RWPE2 (cell line): Measurements from ENCODE around the gene SLC36A1.

Experiments used
- ATAC-seq: fragments of 200-7000 bp; cut with Tn5 transposase; 3 replicates; pipeline ENCODE4 v1.9.1; 2021; ENCODE audit warnings: low read depth
- DNase-seq: peaks from one replicate; pipeline ENCODE4 v3.0.0-alpha.2; 2020; ENCODE audit warnings: low spot score
- H3K27ac ChIP-seq: fragments of 450-650 bp; 2 replicates; pipeline ENCODE4 v1.5.1; 2017; ENCODE audit warnings: mild to moderate bottlenecking; ENCODE audit not compliant: poor library complexity, severe bottlenecking
- H3K27me3 ChIP-seq: fragments of 250-450 bp; sonication (Bioruptor Pico); 2 replicates; pipeline ENCODE4 v1.5.1; 2021; ENCODE audit warnings: mild to moderate bottlenecking, moderate library complexity; ENCODE audit not compliant: insufficient read depth, poor library complexity, severe bottlenecking
- H3K36me3 ChIP-seq: fragments of 250-450 bp; sonication (Bioruptor Pico); 2 replicates; pipeline ENCODE4 v1.5.1; 2020; ENCODE audit warnings: low read depth, mild to moderate bottlenecking, moderate library complexity
- H3K4me1 ChIP-seq: fragments of 250-450 bp; sonication (Bioruptor Pico); 2 replicates; pipeline ENCODE4 v1.5.1; 2021; ENCODE audit warnings: mild to moderate bottlenecking, moderate library complexity; ENCODE audit not compliant: insufficient read depth, poor library complexity, severe bottlenecking
- H3K4me3 ChIP-seq: fragments of 250-450 bp; sonication (Bioruptor Pico); 2 replicates; pipeline ENCODE4 v1.5.1; 2021; ENCODE audit warnings: mild to moderate bottlenecking, moderate library complexity; ENCODE audit not compliant: severe bottlenecking
- H3K9me3 ChIP-seq: fragments of 250-450 bp; sonication (Bioruptor Pico); 2 replicates; pipeline ENCODE4 v1.5.1; 2021; ENCODE audit warnings: mild to moderate bottlenecking, moderate library complexity; ENCODE audit not compliant: severe bottlenecking
- CTCF ChIP-seq: fragments of 450-650 bp; IDR thresholded peaks from one replicate; pipeline ENCODE4 v1.5.1; 2017; ENCODE audit warnings: mild to moderate bottlenecking, moderate library complexity; ENCODE audit not compliant: poor library complexity, severe bottlenecking

SLC36A1 gene

GRCh38 chr5:151465476-151465875, 18.1 kb downstream of the SLC36A1 start:
- Histone ChIP-seq H3K4me1 (no peaks in the 10 kb centered on the region), H3K9me3 (no peaks in the 10 kb centered on the region), H3K27me3 (no peaks in the 10 kb centered on the region), H3K36me3 (peaks cover 28% of the 10 kb centered on the region), H3K4me3 (no peak overlapping the region), H3K27ac (no peak overlapping the region)
- DNase-seq (no peak), ATAC-seq (no peak)
- TF ChIP-seq CTCF = no peak

GRCh38 chr5:151467576-151467975, 20.2 kb downstream of the SLC36A1 start:
- Histone ChIP-seq H3K4me3 (no peak overlapping the region), H3K9me3 (no peaks in the 10 kb centered on the region), H3K36me3 (peaks cover 36% of the 10 kb centered on the region), H3K27ac (no peak overlapping the region), H3K4me1 (no peaks in the 10 kb centered on the region), H3K27me3 (no peaks in the 10 kb centered on the region)
- ATAC-seq = no peak
- no peak for TF ChIP-seq CTCF
- no peak for DNase-seq

GRCh38 chr5:151469386-151469785, 22.0 kb downstream of the SLC36A1 start:
- Histone ChIP-seq H3K36me3 (peaks cover 44% of the 10 kb centered on the region), H3K9me3 (no peaks in the 10 kb centered on the region), H3K27me3 (no peaks in the 10 kb centered on the region), H3K27ac (no peak overlapping the region), H3K4me1 (no peaks in the 10 kb centered on the region), H3K4me3 (no peak overlapping the region)
- ATAC-seq (no peak), DNase-seq (no peak)
- TF ChIP-seq CTCF = no peak

GRCh38 chr5:151469992-151470391, 22.6 kb downstream of the SLC36A1 start:
- ATAC-seq = no peak
- no peak for DNase-seq
- Histone ChIP-seq H3K4me1 (no peaks in the 10 kb centered on the region), H3K9me3 (no peaks in the 10 kb centered on the region), H3K27ac (no peak overlapping the region), H3K36me3 (peaks cover 48% of the 10 kb centered on the region), H3K27me3 (no peaks in the 10 kb centered on the region), H3K4me3 (no peak overlapping the region)
- no peak for TF ChIP-seq CTCF

- no peaks in the 10 kb centered on the region for H3K27me3 ChIP-seq
- H3K36me3 ChIP-seq = peaks cover 48% of the 10 kb centered on the region
- no peaks in the 10 kb centered on the region for H3K9me3 ChIP-seq
- TF ChIP-seq CTCF = no peak
- ATAC-seq = no peak; the same call in 2 of the 3 replicates
- H3K4me1 ChIP-seq = no peaks in the 10 kb centered on the region
- DNase-seq = no peak
- no peak overlapping the region for H3K4me3 ChIP-seq
- no peak overlapping the region for H3K27ac ChIP-seq
Observed at GRCh38 chr5:151470439-151470838, 23.0 kb downstream of the SLC36A1 start.
